8988T (cell line): Measurements from ENCODE around the gene DCTN4.
"Not testable (repeated sequence)": the region's sequence is repeated elsewhere in the genome, so short reads cannot be mapped to it uniquely, and the experiment has no call there.

ENCODE experiments used
- DNase-seq: peaks from one replicate; pipeline ENCODE4 v3.0.0; 2011

The DCTN4 gene

DNA sequence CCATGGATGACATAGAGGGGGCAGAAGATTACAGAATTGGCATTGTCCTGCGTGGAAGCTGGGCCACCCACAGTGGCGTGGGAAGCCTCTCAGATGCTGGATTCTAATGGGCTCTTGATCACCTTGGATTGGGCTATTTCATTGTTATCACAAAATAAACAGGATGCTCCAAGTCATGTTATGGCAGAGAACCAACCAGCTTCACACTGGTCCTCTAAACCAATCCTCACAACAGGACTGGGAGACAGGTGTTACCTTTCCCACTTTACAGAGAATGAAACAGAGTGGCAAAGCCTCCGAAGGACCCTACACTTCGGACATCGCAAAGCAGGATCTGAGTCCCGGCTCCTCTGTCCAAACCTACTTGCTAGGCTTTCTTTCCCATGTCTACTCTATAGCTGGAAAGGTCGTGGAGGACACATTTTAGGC is 19.3 kb upstream of the DCTN4 start:
- DNase-seq, result no peak

GRCh38 chr5:150777685-150778084 is 18.9 kb upstream of the DCTN4 start:
- DNase-seq, result no peak

GRCh38 chr5:150774145-150774544 is 15.3 kb upstream of the DCTN4 start:
- no peak for DNase-seq

DNA sequence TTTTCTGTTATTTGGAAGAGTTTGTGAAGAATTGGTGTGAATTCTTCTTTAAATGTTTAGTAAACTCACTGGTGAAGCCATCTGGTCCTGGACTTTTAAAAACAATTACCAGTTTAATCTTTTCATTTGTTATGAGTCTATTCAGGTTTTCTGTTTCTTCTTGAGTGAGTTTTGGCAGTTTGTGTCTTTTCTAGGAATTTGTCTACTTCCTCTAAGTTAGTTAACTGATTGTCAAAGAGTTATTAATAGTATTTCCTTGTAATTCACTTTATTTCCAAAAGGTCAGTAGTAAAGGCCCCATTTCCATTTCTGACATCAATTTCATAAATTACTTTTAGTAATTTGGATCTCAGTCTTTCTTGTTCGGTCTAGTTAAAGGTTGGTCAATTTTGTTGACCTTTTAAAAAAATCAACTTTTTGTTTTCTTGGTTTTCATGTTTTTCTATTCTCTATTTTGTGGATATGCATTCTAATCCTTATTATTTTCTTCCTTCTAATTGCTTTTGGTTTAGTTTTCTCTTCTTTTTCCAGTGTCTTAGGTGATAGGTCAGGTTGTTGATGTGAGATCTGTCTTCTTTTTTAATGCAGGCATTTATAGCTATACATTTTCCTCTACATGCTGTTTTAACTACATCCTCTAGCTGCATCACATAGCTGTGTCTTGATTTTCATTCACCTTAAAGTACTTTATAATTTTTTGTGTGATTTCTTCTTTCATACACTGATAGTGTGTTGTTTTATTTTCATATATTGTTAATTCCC is 12.4 kb upstream of the DCTN4 start:
- DNase-seq, result no peak

DNA sequence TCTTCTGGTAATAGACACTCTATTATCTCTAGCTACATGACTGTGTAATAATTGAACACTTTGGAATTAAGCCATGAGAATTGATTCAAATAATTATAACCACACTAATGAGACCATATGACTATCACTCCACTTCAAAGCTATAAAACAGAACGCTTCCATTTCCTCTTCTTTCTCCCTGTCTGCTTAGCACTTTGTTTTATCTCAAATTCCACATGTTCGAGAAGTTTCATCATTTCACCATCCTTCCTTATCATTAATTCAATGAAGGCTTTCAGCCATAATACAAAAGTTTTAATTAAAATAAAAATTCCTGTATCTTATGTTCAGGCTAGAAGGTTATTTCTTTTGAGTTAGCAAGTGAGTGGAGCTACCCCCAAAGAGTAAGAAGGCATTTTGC is 7.4 kb upstream of the DCTN4 start:
- no peak for DNase-seq

DNA sequence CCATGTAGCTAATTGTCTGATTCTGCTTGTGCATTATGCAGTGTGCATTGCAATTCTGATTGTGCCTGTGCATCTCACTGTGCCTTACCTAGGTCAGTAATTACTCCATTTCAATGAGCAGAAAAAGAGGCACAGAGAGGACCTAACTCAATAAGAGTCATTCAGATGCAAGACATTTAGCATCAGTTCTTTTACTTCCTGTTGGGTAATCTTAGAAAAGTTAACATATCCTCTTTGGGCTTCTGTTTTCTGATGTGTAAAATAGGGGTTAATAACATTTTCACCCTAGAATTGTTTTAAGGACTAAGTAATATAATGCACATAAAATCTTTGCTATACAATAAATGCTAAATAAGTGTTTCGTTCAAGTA is 7.0 kb upstream of the DCTN4 start:
- no peak for DNase-seq

GRCh38 chr5:150765011-150765798 is 6.4 kb upstream of the DCTN4 start:
- DNase-seq, result no peak

- no peak for DNase-seq
Observed at GRCh38 chr5:150764530-150764929, 5.7 kb upstream of the DCTN4 start.

- DNase-seq, result no peak
Observed at GRCh38 chr5:150763023-150763769, 4.4 kb upstream of the DCTN4 start.

DNA sequence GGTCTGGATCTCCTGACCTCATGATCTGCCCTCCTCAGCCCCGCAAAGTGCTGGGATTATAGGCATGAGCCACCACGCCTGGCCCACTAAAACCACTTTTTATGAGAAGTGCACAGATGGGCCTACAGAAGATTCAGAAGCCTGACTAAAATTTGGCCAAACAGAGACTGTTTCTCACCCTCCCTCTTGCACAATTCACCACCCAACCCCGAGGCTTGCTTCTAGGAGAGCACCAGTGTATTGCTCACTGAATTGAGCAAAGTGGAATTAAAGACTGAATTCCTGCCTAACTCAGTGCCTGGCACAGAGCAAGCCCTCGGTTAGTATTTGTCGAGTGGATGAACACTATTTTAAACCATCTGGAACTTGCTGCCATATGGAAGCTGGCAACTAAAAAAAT is 3.4 kb upstream of the DCTN4 start:
- DNase-seq, result no peak

DNA sequence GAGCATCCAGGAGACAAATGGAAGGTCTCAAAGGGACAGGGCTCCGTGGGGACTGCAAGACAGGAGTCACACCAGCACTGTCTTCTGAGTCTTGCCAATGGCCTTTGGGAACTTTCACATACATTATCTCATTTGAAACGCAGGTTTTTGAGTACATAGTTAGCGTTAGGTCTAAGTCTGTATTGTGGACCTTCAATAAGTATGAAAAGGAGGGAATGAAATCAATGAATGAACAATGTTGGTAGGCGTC is 442 bp upstream of the DCTN4 start:
- DNase-seq, result no peak

DNA sequence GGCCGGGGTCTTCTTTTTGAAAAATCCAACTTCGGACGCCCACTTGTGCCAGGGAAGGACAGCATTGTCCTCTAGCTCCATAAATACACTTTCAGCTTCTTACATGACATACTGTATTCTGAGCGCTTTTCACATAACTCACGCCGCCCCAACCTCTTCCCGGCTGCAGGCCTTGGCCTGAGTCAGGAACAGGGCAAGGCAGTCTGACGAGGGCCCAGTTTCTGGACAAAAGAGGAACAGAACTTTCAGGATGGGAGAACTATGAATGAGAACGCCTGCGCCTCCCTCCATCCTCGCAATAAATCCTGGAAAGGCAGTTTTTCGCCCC is 650 bp downstream of the DCTN4 start:
- DNase-seq, result no peak

DNA sequence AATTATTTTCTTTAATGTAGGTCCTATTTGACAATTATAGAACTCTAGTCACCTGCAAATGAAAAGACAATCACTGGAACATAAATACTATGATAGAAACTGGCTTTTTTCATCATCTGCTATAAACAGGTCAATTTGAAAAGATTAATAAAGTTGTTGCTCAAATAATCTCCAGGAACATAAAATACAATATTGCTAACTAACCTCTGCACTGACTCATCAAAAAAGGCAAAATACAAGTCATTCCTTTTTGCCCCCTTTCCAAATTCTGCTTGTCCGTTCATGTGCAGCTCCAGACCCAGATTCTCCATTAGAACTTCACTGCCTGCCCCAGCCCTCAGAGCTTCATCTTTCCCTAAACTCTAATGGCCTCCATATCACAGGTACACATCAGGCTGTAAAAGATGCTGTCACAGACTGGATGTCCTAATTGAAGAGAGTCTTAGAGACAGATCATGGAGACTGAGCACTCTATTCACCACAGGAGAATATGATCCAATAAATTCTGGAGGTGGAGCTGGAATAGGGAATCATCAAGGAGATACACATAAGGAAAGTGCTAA is 1.6 kb downstream of the DCTN4 start:
- DNase-seq, result no peak

DNA sequence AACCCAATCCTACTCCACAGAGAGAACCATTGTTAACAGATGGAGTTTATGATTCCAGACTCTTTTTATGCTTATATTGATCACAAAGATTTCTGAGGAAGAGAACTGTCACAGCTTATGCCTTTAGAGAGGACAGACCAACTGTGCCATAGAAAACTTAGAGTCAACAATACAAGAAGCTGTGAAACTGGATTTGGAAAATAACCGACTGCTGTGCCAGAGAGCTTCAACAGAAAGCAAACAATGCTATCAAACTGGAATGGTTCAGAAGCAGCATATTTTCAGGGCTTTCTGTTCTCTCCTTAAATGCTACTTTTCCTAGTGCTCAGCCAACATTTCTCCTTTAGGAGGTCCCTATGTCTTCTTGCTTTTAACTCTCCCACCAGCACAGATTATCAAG is 5.0 kb downstream of the DCTN4 start:
- no peak for DNase-seq

GRCh38 chr5:150753463-150753862 is 5.4 kb downstream of the DCTN4 start:
- no peak for DNase-seq

DNA sequence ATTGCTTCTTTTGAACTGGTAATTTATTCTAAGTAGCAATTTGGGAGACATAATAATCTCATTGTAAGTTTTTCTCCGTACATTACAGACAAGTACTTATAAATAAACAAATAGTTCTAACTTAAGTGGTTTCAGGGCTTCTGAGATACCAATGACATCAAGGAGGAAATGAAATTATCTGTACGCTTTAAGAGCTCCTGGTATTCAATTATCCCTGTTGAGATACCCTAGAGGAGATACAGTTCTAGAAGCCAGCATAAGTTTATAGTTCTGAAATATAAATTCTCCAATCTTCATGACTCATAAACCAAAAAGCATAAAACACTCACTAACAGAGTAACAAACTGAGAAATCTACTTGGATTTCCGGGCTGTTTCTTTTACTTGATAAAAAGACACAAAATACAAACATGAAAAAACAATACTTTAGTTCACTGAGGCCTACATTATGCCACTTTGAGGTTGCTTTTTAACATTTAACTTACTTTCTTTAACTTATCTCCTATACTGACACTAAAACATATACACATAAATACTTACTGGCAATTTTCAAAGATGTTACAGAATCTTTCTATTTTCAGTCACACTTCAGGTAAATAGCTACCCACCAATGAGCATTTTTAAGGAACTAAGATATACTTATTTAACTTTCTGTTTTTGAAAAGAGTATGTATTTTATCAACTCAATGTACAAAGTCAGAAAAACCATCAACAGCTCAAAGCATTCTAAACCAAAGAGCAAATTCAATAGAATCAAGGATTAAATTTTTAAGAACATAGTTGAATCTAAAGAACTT is 7.5 kb downstream of the DCTN4 start:
- no peak for DNase-seq

GRCh38 chr5:150750469-150750868 is 8.3 kb downstream of the DCTN4 start:
- no peak for DNase-seq

DNA sequence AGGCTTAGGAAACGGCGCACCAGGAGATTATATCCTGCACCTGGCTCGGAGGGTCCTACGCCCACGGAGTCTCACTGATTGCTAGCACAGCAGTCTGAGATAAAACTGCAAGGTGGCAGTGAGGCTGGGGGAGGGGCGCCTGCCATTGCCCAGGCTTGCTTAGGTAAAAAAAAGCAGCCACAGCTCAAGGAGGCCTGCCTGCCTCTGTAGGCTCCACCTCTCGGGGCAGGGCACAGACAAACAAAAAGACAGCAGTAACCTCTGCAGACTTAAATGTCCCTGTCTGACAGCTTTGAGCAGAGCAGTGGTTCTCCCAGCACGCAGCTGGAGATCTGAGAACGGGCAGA is 15.7 kb downstream of the DCTN4 start:
- not testable (repeated sequence) for DNase-seq

GRCh38 chr5:150742455-150743141 is 16.2 kb downstream of the DCTN4 start:
- DNase-seq, result not testable (repeated sequence)

GRCh38 chr5:150740992-150741391 is 17.8 kb downstream of the DCTN4 start:
- DNase-seq, result no peak

GRCh38 chr5:150738862-150739261 is 20.0 kb downstream of the DCTN4 start:
- DNase-seq, result no peak

GRCh38 chr5:150734579-150735384 is 24.0 kb downstream of the DCTN4 start:
- DNase-seq, result no peak
